Measurements from ENCODE around the gene CIDEB. TPM values are rescaled to one million over a fixed set of nuclear protein-coding genes. Genes with fewer than 3 reads are reported as not detected.

The CIDEB gene
- total RNA-seq, 1 donor from 2014 or later, result 7.9 TPM

DNA sequence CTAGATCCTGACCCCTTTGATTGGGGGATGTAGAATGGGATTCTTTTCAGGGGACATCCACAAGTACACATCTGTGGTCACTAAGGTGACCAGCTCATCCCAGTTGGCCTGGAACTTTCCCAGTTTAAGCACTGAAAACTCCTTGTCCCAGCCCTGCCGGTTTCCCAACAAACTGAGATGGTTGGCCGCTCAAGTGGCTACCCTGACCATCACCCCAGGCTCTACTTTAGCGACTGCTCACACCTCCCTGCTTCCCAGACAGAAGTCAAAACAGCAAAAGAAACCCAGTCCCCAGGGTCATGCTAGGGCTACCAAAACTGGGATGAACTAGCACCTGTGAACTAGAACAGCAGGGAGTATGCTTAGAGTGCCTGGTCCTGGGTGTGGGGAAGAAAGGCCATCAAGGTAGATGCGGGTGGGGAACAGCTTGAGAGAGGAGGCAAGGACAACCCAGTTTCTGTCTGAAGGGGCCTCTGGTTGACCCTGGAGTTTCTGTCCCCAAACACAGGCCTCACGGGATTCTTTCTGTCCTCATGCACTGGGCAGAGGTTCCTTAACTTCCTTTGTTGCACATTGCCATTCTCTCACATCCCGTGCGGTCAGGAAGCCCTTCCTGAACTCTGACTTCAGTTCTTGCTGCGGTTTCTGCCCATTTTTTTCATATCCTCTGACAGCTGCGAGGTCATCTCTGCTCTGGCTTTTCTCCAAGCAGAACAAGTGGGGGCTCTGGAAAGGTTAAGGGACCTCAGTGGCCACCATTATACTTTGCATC, 5.1 kb upstream of the CIDEB start:
- no peak for DNase-seq

DNA sequence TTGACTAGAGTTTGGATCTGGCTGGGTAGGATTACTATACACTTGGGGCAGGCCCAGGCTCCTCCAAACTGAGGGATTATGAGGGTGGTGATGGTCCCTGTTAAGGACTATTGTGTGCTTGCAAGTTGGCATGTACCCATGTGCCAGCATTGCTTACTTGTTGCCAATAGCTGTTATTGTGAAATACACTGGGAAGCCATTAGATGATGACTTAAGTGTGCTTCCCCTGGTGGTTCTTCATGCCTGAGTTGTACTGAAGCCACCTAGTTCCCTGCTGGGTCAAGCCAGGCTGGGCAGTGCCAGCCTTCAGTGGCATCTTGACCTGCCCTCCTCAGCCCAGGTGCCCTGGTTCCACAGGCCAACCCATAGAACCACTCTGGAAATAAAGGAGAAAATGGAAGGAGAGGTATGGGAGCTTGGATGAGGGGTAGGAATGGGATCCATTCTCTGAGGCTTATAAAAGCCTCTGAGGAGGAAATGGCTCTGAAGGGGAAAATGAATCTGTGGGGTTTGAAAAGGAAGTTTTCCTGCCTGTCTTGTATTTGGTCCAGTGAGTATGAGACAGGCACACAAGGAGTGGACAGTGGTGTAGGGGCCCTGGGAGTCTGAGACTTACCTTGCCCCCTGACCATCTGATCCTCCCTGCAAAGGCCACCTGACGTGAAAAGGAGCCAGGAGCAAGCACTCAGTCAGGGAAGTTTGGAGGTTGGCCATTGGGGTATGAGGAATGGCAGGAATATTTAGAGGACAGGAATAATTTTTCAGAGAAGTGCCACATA, 4.2 kb upstream of the CIDEB start:
- peak; percentile 10 for DNase-seq

DNA sequence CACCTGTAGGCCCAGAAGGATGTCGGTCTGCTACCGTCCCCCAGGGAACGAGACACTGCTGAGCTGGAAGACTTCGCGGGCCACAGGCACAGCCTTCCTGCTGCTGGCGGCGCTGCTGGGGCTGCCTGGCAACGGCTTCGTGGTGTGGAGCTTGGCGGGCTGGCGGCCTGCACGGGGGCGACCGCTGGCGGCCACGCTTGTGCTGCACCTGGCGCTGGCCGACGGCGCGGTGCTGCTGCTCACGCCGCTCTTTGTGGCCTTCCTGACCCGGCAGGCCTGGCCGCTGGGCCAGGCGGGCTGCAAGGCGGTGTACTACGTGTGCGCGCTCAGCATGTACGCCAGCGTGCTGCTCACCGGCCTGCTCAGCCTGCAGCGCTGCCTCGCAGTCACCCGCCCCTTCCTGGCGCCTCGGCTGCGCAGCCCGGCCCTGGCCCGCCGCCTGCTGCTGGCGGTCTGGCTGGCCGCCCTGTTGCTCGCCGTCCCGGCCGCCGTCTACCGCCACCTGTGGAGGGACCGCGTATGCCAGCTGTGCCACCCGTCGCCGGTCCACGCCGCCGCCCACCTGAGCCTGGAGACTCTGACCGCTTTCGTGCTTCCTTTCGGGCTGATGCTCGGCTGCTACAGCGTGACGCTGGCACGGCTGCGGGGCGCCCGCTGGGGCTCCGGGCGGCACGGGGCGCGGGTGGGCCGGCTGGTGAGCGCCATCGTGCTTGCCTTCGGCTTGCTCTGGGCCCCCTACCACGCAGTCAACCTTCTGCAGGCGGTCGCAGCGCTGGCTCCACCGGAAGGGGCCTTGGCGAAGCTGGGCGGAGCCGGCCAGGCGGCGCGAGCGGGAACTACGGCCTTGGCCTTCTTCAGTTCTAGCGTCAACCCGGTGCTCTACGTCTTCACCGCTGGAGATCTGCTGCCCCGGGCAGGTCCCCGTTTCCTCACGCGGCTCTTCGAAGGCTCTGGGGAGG, 3.1 kb upstream of the CIDEB start, which contains the start of gene LTB4R:
TSS of gene LTB4R (plus strand) at position 857 of the 959 bp plus-strand sequence. CDS start 4,150 bp downstream, outside the sequence.
- peak; percentile 45 for DNase-seq

DNA sequence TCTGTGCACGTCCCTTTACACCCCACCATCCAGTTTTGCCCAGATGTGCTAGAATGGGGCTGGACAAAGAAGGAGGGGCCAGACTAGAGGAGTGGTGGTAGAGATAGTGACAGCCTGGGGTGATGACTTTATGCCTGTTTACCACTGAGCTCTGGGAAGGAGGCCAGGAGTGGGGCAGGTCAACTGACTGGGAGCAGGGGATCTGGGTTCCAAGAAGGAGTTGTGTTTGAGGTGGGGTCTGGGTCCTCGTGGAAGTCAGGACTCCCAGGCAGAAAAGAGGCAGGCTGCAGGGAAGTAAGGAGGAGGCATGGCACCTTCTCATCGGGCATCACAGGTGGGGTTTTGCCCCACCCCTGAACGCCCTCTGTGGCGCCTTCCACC, 2.5 kb upstream of the CIDEB start:
- no peak for DNase-seq

DNA sequence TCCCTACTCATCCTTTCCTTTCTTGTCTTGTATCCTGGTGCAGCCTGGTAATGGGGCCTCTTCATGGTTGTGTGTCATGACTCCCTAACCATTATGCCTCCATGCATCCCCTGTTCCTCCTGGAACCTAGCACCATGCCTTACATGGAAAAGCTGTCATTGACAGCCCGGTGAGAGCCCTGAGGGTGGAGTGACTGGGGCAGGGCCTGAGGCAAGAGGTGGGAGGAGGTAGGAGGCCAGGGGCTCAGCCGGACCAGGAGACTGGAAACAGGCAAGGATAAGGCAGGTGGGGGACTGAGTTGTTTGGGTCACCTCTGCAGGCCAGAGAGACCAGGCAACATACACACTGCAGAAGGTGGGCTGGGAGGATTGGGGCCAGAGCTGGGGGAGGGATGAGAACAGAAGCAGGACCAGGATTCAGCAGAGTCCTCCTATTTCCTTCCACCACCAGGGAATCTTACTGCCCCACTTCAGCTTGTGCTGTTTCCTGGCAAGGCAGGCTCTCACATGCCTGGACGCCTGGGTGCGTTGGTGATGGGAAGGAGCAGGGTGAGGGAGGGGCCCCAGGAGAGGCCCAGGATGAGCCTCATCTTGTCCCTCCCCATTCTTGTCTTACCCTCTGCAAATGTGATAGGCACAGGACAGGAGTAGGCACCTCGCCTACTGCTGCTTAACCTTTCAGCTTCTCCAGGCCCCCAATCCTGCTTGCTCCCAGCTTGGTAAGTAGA, 1.9 kb upstream of the CIDEB start, which contains the start of gene LTB4R2:
TSS of gene LTB4R2 (plus strand) at position 603 of the 727 bp plus-strand sequence. CDS start 525 bp downstream, outside the sequence.
- no peak for DNase-seq

DNA sequence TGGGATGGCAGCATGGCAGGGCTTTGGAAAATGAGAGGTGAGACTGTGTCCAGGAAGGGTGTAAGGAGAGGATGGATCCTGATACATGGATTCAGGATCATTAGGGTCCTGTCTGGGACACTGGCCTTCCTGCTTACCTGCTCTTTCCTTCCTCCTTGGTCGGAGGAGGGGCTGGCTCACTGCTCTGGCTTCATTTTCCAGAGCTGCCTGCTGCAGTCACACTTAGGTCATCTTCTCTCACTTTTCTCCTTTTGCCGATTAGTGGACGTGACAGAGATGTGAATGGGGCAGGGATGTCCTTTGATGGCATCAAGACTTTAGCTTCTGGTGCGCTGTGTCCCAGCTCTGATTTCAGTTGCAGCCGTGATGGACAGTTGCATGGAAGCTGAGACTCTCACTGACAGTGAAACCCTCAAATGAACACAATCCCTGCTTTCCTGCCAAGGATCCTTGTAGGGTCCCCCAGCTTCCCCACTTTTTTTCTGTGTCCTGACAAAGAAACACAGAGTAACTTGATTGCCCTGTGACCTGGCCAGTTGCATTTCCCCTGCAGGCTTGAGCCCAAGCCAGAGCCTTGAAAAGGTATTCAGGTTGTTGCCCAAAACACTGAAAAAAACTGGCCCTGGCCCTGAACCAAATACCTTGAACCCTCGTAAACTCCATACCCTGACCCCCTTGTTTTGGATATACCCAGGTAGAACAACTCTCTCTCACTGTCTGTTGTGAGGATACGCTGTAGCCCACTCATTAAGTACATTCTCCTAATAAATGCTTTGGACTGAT, 756 bp upstream of the CIDEB start:
- no peak for DNase-seq

DNA sequence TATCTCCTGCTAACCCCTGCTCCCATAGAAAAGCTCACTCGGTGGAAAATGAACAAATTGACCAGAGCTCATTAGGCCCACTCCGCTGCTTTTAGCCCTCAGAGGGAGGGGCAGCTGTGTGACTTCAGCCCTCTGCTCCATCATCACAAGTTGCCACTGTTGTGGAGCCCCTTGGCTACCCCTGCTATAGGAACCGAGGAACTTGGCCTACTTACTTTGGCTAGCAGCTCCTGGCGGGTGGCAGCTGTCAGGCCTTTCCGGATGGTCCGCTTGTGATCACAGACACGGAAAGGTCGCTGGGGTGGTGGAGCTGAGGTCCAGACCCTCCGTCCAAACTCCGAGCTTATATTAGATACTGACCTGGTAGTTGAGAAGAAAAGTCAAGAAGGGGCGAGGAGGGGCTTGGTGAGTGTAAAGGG, 612 bp downstream of the CIDEB start:
- DNase-seq, result no peak

DNA sequence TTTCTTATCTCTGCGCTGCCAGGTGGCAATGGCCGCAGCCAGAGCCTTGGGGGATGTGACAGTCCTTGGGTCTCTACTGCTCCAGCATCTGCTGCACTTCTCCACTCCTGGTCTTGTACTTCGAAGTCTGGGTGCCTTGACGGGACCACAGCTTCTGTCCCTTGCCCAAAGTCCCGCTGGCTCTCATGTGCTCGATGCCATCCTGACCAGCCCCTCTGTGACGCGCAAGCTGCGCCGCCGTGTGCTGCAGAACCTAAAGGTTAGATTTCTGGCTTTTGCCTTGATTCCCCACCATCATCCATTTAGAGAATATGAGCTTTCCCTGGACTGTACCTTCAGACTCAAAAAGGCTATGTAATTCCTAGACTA, 3.8 kb downstream of the CIDEB start:
- DNase-seq, result no peak

DNA sequence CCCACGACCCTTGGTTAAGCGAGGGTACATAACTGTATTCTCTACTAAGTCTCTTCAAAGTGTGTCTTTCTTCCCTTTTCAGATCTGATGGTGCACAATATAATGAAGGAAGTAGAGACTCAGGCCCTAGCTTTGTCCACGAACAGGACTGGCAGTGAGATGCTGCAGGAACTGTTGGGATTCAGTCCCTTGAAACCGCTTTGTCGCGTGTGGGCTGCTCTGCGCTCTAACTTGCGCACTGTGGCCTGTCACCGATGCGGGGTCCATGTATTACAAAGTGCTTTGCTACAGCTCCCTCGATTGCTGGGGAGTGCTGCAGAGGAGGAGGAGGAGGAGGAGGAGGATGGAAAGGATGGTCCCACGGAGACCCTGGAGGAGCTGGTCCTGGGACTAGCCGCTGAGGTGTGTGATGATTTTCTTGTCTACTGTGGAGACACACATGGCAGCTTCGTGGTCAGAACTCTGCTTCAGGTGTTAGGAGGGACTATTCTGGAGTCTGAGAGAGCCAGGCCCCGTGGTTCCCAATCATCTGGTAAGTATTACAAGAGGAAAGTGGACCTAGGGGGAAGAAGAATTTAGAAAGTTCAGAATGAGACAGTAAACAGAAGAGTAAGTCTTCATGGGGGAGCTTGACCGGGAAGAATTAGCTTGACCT, 7.3 kb downstream of the CIDEB start:
- no peak for DNase-seq

DNA sequence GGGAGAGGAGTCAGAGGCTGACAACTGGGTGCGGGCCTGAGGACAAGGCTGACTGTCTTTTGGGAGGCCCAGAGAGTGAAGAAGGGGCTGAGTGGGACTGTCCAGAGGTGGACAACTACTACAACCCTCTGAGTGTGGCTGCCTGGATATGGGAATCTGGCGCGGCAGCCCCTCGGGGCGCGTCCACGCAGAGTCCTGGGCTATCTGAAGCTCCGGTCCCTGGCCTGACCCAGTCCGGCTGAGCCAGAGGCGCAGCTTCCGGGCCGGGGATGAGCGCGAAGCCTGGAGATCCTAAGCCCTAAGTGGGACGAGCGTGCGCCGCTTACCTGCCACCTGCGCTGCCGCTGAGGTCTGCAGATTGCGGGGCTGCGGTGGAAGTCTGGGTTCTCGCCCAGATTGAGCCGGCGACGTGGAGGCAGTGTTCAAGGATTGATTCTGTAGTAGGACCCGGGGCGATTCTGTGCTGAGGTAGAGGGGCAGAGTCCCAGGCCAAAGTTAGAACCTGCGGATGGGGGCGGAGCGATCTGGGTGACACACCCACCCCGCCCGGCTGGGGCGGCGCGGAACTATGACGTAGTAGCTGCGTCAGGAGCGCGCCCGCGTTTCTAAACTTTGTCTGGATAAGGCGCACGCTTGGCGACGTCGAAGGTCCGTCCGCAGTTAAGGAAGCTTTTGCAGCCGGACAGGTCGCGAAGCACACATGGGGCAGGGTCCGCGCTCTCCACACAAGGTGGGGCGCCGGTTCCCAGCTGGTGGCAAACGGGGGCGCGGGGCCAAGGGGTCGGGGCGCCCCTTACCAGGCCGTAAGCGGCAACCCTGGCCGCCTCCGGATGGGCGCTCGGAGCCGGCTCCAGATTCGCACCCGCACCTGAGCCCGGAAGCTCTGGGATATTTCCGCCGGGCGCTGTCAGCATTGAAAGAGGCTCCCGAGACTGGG, 8.3 kb downstream of the CIDEB start, which contains the start of the genes DHRS1 and NOP9:
TSS of gene DHRS1 (minus strand) at position 526 of the 937 bp plus-strand sequence. CDS start 674 bp downstream, outside the sequence.
TSS of gene NOP9 (plus strand) at position 596 of the 937 bp plus-strand sequence. CDS start at position 701, 105 bp downstream.
- DNase-seq, result peak; percentile 84

DNA sequence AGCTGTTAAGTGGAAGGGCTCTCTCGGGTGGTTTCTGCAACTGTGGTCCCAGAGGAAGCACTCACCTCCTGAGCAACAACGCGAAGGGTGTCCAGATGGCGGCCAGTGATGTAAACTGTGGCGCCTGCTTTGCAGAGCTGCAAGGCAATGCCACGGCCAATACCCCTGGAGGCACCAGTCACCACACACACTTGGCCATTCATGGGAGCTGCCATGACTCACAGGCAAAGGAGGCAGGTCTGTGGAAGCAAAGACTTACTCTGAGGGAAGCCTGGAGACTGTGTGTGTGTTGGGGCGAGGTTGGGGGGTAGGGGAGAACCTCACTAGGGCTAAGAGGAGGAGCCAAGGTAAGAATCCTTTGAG, 8.9 kb downstream of the CIDEB start:
- no peak for DNase-seq

DNA sequence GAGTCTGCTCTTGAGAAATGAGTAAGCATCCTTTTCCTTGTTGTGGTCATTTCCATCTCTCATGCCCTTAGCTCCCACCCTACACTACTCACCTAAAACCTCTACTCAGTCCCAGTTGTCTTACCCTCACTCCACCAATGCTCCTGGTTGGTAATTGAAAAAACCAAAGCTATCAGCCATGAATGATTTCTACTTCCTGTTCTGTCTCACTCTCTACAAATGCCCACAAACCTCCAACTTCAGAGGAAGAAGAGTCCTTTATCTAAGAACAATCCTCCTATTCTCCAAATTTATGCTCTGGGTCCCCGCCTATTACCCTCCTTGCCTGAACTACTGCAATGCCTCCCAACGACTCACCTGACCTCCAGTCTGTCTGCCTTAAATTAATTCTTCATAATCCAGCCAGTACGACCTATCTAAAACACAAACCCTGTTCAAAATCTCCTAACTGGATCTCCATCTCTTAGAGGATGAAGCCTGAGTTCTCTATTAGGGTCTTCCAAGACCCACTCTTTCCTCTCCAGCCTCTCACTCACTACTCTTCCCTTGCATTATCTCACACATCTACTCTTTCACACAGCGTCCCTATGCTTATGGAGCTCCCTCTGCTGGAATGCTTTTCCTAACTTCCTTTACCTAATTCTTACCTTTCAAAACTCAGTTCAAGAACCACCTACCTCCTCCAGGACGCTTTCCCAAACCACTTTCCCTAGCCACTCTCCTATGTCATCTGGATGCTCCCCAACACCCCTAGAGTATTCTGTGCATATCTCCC, 10.4 kb downstream of the CIDEB start:
- DNase-seq, result no peak

DNA sequence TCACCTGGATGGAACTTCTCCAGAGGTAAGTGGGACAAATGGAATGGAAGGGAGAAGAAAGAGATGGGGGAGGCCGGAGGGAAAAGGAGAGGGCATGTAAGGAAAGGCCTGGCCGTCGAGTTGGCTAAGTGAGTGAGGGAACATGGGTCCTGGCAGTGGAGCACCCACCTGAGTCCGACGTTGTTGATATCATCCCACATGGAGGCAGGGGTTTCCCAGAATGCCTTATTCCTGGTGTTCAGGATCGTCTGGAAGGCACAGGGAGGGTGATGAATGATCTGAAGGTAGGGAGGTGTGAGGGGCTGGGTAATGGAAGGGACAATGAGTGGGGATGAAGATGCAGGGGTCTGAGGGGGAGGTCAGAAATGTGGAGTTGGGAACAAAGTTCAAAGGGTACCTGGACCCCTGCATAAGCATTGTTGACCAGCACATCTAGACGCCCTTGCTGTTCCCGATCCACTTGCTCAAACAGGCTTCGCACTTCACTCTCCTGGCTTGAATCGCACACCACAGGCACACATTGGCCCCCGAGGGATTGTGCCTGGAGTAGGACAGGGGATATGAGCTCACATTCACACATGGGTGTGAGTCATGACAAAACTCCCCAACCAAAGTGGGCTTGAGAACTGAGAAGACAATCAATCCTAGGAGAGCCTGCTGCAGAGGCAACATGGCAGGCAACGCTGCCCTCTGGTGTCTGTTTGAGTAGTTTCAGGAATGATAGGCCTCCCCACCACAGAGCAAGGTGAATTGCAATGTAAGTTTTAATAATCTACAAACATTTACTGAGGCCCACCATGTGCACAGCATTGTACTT, 11.2 kb downstream of the CIDEB start:
- peak; percentile 60 for DNase-seq

DNA sequence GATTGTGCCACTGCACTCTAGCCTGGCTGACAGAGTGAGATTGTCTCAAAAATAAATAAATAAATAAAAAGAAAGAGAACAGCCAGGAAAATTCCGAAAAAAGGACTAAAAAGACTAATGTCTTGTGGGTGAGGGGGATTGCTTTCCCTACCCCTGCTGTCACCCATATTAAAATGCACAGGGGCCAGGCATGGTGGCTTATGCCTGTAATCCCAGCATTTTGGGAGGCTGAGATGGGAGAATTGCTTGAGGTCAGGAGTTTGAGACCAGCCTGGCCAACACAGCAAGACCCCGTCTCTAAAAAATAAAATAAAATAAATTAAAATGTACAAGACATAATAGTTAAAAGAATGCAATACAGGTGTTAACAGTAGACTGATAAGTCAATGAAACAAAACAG, 14.3 kb downstream of the CIDEB start:
- no peak for DNase-seq

DNA sequence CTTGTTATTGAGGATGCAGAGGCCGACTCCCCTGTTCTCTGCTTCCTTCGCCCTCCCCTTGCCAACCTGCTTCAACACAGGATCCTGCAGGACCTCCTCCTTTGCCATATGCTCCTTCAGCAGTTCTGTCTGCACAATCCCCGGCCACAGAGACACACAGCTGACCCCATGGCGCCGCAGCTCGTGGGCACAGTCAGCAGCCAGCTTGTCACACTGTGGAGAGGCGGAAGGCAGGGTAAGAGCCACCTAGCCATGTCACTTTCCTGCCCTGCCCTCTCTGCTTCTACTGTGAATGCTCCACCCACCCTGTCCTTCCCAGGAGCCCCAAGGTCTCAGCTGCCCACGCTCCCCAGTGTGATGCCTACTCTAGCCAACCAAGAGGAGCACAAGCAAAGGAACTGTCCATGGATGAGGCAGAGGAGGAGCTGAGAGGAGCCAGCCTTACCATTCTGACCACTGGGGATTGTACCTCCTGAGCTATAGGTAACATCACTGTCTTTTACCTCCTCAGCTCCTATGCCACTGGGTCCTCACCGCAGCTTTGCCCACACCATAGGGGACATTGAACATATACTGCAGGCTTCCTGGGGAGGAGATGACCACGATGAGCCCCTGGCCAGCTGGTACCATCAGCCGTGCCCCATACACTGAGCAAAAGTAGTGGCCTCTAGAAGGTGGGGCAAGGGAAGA, 15.5 kb downstream of the CIDEB start:
- no peak for DNase-seq

DNA sequence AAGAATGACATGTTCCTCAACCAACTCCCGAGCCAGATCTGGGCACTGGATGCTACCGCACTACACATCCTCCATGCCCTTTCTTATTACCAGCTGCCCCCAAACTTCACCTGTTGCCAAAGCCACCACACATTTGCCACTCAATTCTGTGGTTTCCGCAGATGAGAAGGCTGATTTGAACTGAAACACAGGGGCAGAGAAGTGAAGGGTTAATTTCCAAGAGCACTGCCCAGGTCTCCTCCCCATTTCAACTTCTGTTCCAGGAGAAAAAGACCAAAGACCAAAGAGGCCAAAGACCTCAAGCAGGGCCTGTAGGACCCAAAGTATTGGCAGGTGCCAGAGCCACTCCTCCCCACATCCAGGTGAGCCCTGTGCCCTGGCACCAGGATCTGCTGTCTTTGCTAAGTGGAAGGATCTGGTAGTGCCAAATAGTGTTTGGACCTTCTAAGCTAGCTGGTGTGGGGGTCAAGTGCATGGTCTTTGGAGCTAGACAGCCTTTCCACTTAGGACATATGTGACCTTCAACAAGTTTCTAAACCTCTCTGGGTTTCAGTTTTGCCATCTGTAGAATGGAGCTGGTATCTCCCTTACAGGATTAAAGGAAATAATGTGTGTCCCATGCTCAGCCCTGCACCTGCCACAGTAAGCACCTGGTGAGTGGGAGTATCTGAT, 16.2 kb downstream of the CIDEB start:
- no peak for DNase-seq
